HG03039 (cell line): Measurements from ENCODE around the gene ATP8B1.
"Not testable (repeated sequence)": the region's sequence is repeated elsewhere in the genome, so short reads cannot be mapped to it uniquely, and the experiment has no call there.

Experiments
- ATAC-seq: cut with Tn5 transposase; IDR thresholded peaks from one replicate; pipeline ENCODE4 v1.9.1; 2021; ENCODE audit warnings: mild to moderate bottlenecking, moderate library complexity; ENCODE audit not compliant: unreplicated experiment

Gene ATP8B1

GRCh38 chr18:57677262-57678211 lies 125.6 kb downstream of the ATP8B1 start:
- no peak for ATAC-seq

GRCh38 chr18:57674891-57675290 lies 128.2 kb downstream of the ATP8B1 start:
- no peak for ATAC-seq

- no peak for ATAC-seq
Measured at GRCh38 chr18:57670046-57670445, 133.1 kb downstream of the ATP8B1 start.

- ATAC-seq, result no peak
Measured at GRCh38 chr18:57668021-57668420, 135.1 kb downstream of the ATP8B1 start.

GRCh38 chr18:57666818-57667497 lies 136.2 kb downstream of the ATP8B1 start:
- no peak for ATAC-seq

- no peak for ATAC-seq
Measured at GRCh38 chr18:57664568-57665165, 138.4 kb downstream of the ATP8B1 start.

- no peak for ATAC-seq
Measured at GRCh38 chr18:57660961-57661360, 142.2 kb downstream of the ATP8B1 start.

- no peak for ATAC-seq
Measured at GRCh38 chr18:57659460-57660102, 143.5 kb downstream of the ATP8B1 start.

GRCh38 chr18:57657542-57657941 lies 145.6 kb downstream of the ATP8B1 start:
- no peak for ATAC-seq

GRCh38 chr18:57655740-57656139 lies 147.4 kb downstream of the ATP8B1 start:
- no peak for ATAC-seq

GRCh38 chr18:57651914-57652313 lies 151.2 kb downstream of the ATP8B1 start:
- ATAC-seq, result no peak

- ATAC-seq, result no peak
Measured at GRCh38 chr18:57649556-57650500, 153.3 kb downstream of the ATP8B1 start.

GRCh38 chr18:57648414-57648813 lies 154.7 kb downstream of the ATP8B1 start:
- no peak for ATAC-seq

- no peak for ATAC-seq
Measured at GRCh38 chr18:57644540-57644939, 158.6 kb downstream of the ATP8B1 start.

GRCh38 chr18:57643726-57644125 lies 159.4 kb downstream of the ATP8B1 start:
- ATAC-seq, result not testable (repeated sequence)

GRCh38 chr18:57642462-57642861 lies 160.7 kb downstream of the ATP8B1 start:
- ATAC-seq, result not testable (repeated sequence)

GRCh38 chr18:57640749-57641148 lies 162.4 kb downstream of the ATP8B1 start:
- ATAC-seq, result no peak

- ATAC-seq, result no peak
Measured at GRCh38 chr18:57640236-57640635, 162.9 kb downstream of the ATP8B1 start.

GRCh38 chr18:57635003-57635822 lies 167.9 kb downstream of the ATP8B1 start:
- ATAC-seq, result no peak
